Temporal lobe (tissue), 1 donor: Measurements from ENCODE around the gene ASB17. TPM values are rescaled to one million over a fixed set of nuclear protein-coding genes. Genes with fewer than 3 reads are reported as not detected.

Source experiments
- total RNA-seq: library from RNA; depleted of rRNA; stranded (reverse); fragments of >200 nt; gene quantifications from one replicate; pipeline ENCODE4 v1.2.3, GENCODE V29; 2014

ASB17 gene
- total RNA-seq, 1 donor from 2014 or later = not detected

Other genes with a start within 250 kb of the ASB17 start
- gene ACADM, start 207.7 kb downstream of the ASB17 start, total RNA-seq = 54.8 TPM
- gene RABGGTB, start 146.1 kb downstream of the ASB17 start, total RNA-seq = 42.8 TPM
- gene MSH4, start 135.5 kb downstream of the ASB17 start, total RNA-seq = 0.98 TPM
- 11.6 TPM for gene ST6GALNAC3, start 142.3 kb upstream of the ASB17 start, total RNA-seq